ENCODE results near the gene OR5AU1.

OR5AU1 gene

DNA sequence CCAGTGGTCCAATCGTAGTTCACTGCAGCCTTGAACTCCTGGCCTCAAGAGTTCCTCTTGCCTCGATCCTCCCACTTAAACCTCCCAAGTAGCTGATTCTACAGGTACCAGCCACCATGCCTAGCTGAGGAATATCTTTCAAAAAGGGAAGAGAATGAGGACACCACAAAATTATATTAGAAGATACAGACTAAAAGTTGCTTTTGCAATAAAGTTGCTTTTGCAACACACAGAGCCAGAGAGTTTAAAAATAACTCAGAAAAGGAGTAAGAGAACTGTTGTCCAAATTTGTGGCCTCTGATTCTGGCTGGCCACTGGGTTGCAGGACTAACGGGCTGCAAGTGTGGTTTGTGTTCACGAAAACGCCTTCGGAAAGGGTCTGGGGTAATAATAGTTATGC lies 35.2 kb downstream of the OR5AU1 start:
- DNase-seq (ENCODE audit: extremely low read depth, insufficient read length): no peak
- no peaks in the 10 kb centered on the region for H3K36me3 ChIP-seq (ENCODE audit: control insufficient read depth, insufficient read depth, low read length)
- TF ChIP-seq, protein P1, sequence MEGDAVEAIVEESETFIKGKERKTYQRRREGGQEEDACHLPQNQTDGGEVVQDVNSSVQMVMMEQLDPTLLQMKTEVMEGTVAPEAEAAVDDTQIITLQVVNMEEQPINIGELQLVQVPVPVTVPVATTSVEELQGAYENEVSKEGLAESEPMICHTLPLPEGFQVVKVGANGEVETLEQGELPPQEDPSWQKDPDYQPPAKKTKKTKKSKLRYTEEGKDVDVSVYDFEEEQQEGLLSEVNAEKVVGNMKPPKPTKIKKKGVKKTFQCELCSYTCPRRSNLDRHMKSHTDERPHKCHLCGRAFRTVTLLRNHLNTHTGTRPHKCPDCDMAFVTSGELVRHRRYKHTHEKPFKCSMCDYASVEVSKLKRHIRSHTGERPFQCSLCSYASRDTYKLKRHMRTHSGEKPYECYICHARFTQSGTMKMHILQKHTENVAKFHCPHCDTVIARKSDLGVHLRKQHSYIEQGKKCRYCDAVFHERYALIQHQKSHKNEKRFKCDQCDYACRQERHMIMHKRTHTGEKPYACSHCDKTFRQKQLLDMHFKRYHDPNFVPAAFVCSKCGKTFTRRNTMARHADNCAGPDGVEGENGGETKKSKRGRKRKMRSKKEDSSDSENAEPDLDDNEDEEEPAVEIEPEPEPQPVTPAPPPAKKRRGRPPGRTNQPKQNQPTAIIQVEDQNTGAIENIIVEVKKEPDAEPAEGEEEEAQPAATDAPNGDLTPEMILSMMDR (IDR thresholded peaks at IDR 0.05; ENCODE audit: insufficient read depth, low read length, poor library complexity, severe bottlenecking): no peak
- no peaks in the 10 kb centered on the region for H3K27me3 ChIP-seq (replicated peaks; ENCODE audit: control insufficient read depth, insufficient read depth, low read length)
- no peak overlapping the region for H3K4me3 ChIP-seq (replicated peaks; ENCODE audit: low read depth, low read length)

GRCh38 chr14:21118933-21119332 lies 36.9 kb downstream of the OR5AU1 start:
- DNase-seq (ENCODE audit: extremely low read depth, insufficient read length): no peak

DNA sequence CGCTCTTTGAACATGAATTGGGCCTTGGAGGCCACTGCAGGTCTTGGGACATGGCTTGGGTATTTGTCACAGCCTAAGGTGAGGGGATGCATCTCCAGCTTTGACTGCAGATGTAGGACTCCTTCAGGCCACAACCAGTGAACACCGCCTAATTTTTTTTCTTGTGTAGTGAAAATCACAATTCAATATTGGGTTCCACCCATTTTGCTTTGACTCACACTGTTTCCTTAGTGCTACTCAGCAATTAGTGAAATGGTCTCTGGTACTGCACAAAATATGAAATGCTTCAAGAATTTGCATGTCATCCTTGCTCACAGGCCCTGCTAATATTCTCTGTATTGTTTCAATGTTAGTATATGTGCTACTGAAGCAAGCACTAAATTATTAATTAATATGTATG lies 42.5 kb downstream of the OR5AU1 start:
- no peaks in the 10 kb centered on the region for H3K36me3 ChIP-seq (ENCODE audit: control insufficient read depth, insufficient read depth, low read length)
- TF ChIP-seq, protein P1 (IDR thresholded peaks at IDR 0.05; ENCODE audit: insufficient read depth, low read length, poor library complexity, severe bottlenecking): no peak
- no peak overlapping the region for H3K4me3 ChIP-seq (replicated peaks; ENCODE audit: low read depth, low read length)
- no peak for DNase-seq (ENCODE audit: extremely low read depth, insufficient read length)
- H3K27me3 ChIP-seq (replicated peaks; ENCODE audit: control insufficient read depth, insufficient read depth, low read length): no peaks in the 10 kb centered on the region

More at GRCh38 chr14:21118933-21119332, 36.9 kb downstream of the OR5AU1 start:
- no peak overlapping the region for H3K4me3 ChIP-seq (replicated peaks; ENCODE audit: low read depth, low read length)
- TF ChIP-seq, protein P1 (IDR thresholded peaks at IDR 0.05; ENCODE audit: insufficient read depth, low read length, poor library complexity, severe bottlenecking): no peak
- H3K36me3 ChIP-seq (ENCODE audit: control insufficient read depth, insufficient read depth, low read length): no peaks in the 10 kb centered on the region
- no peaks in the 10 kb centered on the region for H3K27me3 ChIP-seq (replicated peaks; ENCODE audit: control insufficient read depth, insufficient read depth, low read length)

DNA sequence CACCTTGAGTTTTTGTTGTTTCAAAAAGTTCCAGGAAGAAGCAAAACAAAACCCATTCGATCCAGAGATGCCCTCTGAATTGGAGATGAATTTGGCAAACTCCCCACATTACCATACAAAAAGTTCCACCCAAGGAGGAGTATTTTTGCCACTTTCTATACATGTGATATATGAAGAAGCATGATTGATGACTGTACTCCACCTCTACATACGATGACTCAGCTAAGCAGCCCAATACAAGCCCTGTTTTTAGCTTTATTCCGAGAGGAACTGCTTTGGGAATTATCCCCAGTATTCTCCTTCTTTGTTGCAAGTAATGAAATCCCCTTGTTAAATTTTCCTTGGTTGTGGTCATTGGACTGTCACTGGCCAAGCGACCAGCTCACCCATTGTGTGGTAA lies 43.6 kb downstream of the OR5AU1 start:
- Histone ChIP-seq H3K4me3 (replicated peaks; ENCODE audit: low read depth, low read length) (no peak overlapping the region), H3K27me3 (replicated peaks; ENCODE audit: control insufficient read depth, insufficient read depth, low read length) (no peaks in the 10 kb centered on the region), H3K36me3 (ENCODE audit: control insufficient read depth, insufficient read depth, low read length) (no peaks in the 10 kb centered on the region)
- TF ChIP-seq, protein P1 (IDR thresholded peaks at IDR 0.05; ENCODE audit: insufficient read depth, low read length, poor library complexity, severe bottlenecking): no peak
- no peak for DNase-seq (ENCODE audit: extremely low read depth, insufficient read length)

DNA sequence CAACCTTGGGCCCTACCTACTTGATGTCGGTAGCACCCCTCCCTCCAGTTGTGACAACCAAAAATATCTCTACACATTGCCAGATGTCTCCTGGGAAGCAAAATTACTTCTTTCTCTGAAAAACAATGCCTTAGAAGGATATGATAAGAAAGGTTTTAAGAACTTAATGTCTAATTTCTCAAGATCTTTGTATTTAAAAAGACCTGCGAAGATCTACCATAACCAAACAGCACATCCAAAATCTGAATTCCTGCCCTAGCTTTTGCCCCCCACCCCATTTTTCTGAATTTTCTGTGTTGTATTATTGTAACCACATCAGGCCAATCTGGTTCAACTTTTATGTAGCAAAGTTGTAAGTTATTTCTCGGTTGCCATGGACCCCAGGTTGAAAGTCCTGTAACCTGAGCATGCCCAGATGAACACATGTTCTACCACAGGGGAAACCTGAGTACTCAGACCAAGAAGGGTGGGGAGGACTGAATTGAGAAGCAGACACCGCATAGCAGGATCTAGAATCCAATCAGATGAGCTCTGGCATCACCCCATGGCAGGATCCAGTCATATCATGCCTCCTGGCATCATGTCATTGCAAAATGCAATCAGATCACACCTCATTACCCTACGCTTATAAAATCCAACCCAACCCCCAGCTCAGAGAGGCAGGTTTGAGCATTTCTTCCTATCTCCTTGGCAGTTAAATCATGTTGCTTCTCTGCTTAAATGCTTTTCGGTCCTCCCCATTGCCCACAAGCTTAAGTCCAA lies 46.3 kb downstream of the OR5AU1 start:
- H3K4me3 ChIP-seq (replicated peaks; ENCODE audit: low read depth, low read length): no peak overlapping the region
- H3K27me3 ChIP-seq (replicated peaks; ENCODE audit: control insufficient read depth, insufficient read depth, low read length): no peaks in the 10 kb centered on the region
- TF ChIP-seq, protein P1 (IDR thresholded peaks at IDR 0.05; ENCODE audit: insufficient read depth, low read length, poor library complexity, severe bottlenecking): no peak
- no peaks in the 10 kb centered on the region for H3K36me3 ChIP-seq (ENCODE audit: control insufficient read depth, insufficient read depth, low read length)
- DNase-seq (ENCODE audit: extremely low read depth, insufficient read length): no peak

Measured in GM06990 (cell line).